K562 (cell line): ENCODE results near the gene MEIS2. TPM values are rescaled to one million over a fixed set of nuclear protein-coding genes. Genes with fewer than 3 reads are reported as not detected.

Experiments
- ARNT ChIP-seq, 2 experiments: fragments of 450-650 bp; IDR thresholded peaks; 2 replicates each; pipeline ENCODE4 v1.6.1; 2016; ENCODE audit warnings: mild to moderate bottlenecking in 1 of 2
- CUX1 ChIP-seq: fragments of 200-800 bp; sonication (Bioruptor generic); IDR thresholded peaks from 2 replicates; pipeline ENCODE4 v1.6.1; 2016; ENCODE audit warnings: missing genetic modification characterization, missing compliant biosample characterization
- FOXJ2 ChIP-seq: fragments of 200-800 bp; sonication (Bioruptor generic); IDR thresholded peaks from 2 replicates; pipeline ENCODE4 v1.6.1; 2016; ENCODE audit warnings: missing genetic modification characterization, missing compliant biosample characterization
- JUN ChIP-seq, 2 experiments: sonication (generic) in 1 of 2; formaldehyde crosslinking in 1 of 2; IDR thresholded peaks; 2 replicates each; pipeline versions ENCODE4 v1.6.1 to v1.8.0; 2012 to 2022; ENCODE audit warnings: borderline replicate concordance in 2 of 2, mild to moderate bottlenecking in 2 of 2, improper control_type of control experiment in 1 of 2, low read depth in 1 of 2, low read length in 1 of 2, missing genetic modification reagents in 1 of 2
- KLF16 ChIP-seq: IDR thresholded peaks from 2 replicates; pipeline ENCODE4 v1.6.1; 2016; ENCODE audit warnings: antibody characterized with exemption
- ZFPM2 ChIP-seq: fragments of 250-450 bp; sonication (Bioruptor Pico); IDR thresholded peaks from 2 replicates; pipeline ENCODE4 v1.5.1; 2022; ENCODE audit warnings: mild to moderate bottlenecking
- ZKSCAN8 ChIP-seq: fragments of 200-800 bp; sonication (Bioruptor generic); IDR thresholded peaks from 2 replicates; pipeline ENCODE4 v1.6.1; 2016; ENCODE audit warnings: missing genetic modification characterization, missing compliant biosample characterization
- ZNF408 ChIP-seq: fragments of 250-450 bp; sonication (Bioruptor Pico); IDR thresholded peaks from 2 replicates; pipeline ENCODE4 v1.4.0; 2020; ENCODE audit warnings: low read depth, mild to moderate bottlenecking, moderate library complexity
- polyA plus RNA-seq, 8 experiments: library from polyadenylated mRNA; depleted of rRNA in 4 of 8; stranded (reverse) in 5 of 8; unstranded in 3 of 8; fragments of >200 nt; fragmentation: Nextera tagmentation in 2 of 8; fragmentation: Illumina TruSeq in 1 of 8; extraction: Ambion mirVana in 2 of 8; extraction: Trizol in 1 of 8; gene quantifications; 2 replicates each; pipeline versions ENCODE4 v1.2.1 to v1.2.3, GENCODE V29; 2011 to 2014; ENCODE audit warnings: inconsistent platforms in 1 of 8, missing spikeins in 1 of 8
- total RNA-seq, 7 experiments: library from RNA; depleted of rRNA in 6 of 7; stranded (reverse); fragments of >200 nt in 6 of 7; fragmentation: Illumina TruSeq in 2 of 7; extraction: Trizol in 2 of 7; gene quantifications; 2 replicates each; pipeline versions ENCODE4 v1.2.1 to v1.2.3, GENCODE V29; 2011 to 2021; ENCODE audit warnings: low replicate concordance in 1 of 7
- TF ChIP-seq, protein P1 (sequence below): IDR thresholded peaks from 3 replicates; pipeline ENCODE4 v1.6.1; 2011; ENCODE audit warnings: borderline replicate concordance, mild to moderate bottlenecking, moderate library complexity; ENCODE audit not compliant: insufficient read length; ENCODE audit errors: extremely low read depth
- TF ChIP-seq, protein P2 (sequence below): fragments of 250-450 bp; sonication (Bioruptor Pico); IDR thresholded peaks from 2 replicates; pipeline ENCODE4 v1.8.0; 2021; ENCODE audit warnings: moderate library complexity, mild to moderate bottlenecking, inconsistent platforms
- TF ChIP-seq, protein P3 (sequence below): IDR thresholded peaks from 2 replicates; pipeline ENCODE4 v1.6.1; 2011; ENCODE audit not compliant: insufficient read length; ENCODE audit errors: extremely low read depth
- TF ChIP-seq, protein P4 (sequence below): fragments of 450-650 bp; IDR thresholded peaks from 2 replicates; pipeline ENCODE4 v1.6.1; 2016

The MEIS2 gene
- total and polyA plus RNA-seq, 9 of the 15 experiments (the other 6 are each of a cell fraction or from before 2014, with no cell fraction given), result 7.5 to 64.2 (median 22.3) TPM

GRCh38 chr15:36887214-36887961, 213.0 kb downstream of the MEIS2 start (continued):
- TF ChIP-seq, protein P1, sequence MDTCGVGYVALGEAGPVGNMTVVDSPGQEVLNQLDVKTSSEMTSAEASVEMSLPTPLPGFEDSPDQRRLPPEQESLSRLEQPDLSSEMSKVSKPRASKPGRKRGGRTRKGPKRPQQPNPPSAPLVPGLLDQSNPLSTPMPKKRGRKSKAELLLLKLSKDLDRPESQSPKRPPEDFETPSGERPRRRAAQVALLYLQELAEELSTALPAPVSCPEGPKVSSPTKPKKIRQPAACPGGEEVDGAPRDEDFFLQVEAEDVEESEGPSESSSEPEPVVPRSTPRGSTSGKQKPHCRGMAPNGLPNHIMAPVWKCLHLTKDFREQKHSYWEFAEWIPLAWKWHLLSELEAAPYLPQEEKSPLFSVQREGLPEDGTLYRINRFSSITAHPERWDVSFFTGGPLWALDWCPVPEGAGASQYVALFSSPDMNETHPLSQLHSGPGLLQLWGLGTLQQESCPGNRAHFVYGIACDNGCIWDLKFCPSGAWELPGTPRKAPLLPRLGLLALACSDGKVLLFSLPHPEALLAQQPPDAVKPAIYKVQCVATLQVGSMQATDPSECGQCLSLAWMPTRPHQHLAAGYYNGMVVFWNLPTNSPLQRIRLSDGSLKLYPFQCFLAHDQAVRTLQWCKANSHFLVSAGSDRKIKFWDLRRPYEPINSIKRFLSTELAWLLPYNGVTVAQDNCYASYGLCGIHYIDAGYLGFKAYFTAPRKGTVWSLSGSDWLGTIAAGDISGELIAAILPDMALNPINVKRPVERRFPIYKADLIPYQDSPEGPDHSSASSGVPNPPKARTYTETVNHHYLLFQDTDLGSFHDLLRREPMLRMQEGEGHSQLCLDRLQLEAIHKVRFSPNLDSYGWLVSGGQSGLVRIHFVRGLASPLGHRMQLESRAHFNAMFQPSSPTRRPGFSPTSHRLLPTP, result no peak
- no peak for TF ChIP-seq ZNF408 (CRISPR knock-in tag)
- TF ChIP-seq, protein P2, sequence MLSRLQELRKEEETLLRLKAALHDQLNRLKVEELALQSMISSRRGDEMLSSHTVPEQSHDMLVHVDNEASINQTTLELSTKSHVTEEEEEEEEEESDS (CRISPR knock-in tag), result no peak
- TF ChIP-seq ZFPM2 (CRISPR knock-in tag), result no peak
- TF ChIP-seq ARNT (IDR thresholded peaks at IDR 0.05), result no peak
- TF ChIP-seq KLF16, result peak; percentile 37; the same call in 1 of the 2 replicates
- TF ChIP-seq JUN (IDR thresholded peaks at IDR 0.05; ENCODE audit: borderline replicate concordance, low read depth, low read length), result no peak
- no peak for TF ChIP-seq JUN (CRISPR knock-in tag; IDR thresholded peaks at IDR 0.05; ENCODE audit: borderline replicate concordance)
- TF ChIP-seq ZKSCAN8 (CRISPR knock-in tag), result no peak
- TF ChIP-seq, protein P3, sequence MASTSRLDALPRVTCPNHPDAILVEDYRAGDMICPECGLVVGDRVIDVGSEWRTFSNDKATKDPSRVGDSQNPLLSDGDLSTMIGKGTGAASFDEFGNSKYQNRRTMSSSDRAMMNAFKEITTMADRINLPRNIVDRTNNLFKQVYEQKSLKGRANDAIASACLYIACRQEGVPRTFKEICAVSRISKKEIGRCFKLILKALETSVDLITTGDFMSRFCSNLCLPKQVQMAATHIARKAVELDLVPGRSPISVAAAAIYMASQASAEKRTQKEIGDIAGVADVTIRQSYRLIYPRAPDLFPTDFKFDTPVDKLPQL, result no peak
- TF ChIP-seq, protein P4, sequence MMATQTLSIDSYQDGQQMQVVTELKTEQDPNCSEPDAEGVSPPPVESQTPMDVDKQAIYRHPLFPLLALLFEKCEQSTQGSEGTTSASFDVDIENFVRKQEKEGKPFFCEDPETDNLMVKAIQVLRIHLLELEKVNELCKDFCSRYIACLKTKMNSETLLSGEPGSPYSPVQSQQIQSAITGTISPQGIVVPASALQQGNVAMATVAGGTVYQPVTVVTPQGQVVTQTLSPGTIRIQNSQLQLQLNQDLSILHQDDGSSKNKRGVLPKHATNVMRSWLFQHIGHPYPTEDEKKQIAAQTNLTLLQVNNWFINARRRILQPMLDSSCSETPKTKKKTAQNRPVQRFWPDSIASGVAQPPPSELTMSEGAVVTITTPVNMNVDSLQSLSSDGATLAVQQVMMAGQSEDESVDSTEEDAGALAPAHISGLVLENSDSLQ, result peak; percentile 91
- TF ChIP-seq CUX1 (CRISPR knock-in tag), result no peak
- TF ChIP-seq FOXJ2 (tag), result no peak
